Fibroblast of mammary gland (primary cell): ENCODE results near the gene IL13RA1.
A peak's percentile ranks its signal among the peaks of the same experiment; 100 is the strongest.
"Not testable (repeated sequence)": the region's sequence is repeated elsewhere in the genome, so short reads cannot be mapped to it uniquely, and the experiment has no call there.

Experiments used
- DNase-seq: peaks from one replicate; pipeline ENCODE4 v3.0.0-alpha.2; 2010; ENCODE audit warnings: low read depth
- H3K4me3 ChIP-seq: 2 replicates; pipeline ENCODE4 v1.5.1; 2011; ENCODE audit warnings: low read depth, mild to moderate bottlenecking, low read length, moderate library complexity; ENCODE audit not compliant: control insufficient read depth
- CTCF ChIP-seq: conservative IDR thresholded peaks from 2 replicates; pipeline ENCODE4 v1.5.1; 2011; ENCODE audit warnings: low read depth, low read length, inconsistent platforms; ENCODE audit not compliant: control insufficient read depth, insufficient read depth

The IL13RA1 gene

GRCh38 chrX:118694638-118695037, 32.8 kb upstream of the IL13RA1 start:
- DNase-seq, result no peak
- no peak for TF ChIP-seq CTCF
- no peak overlapping the region for H3K4me3 ChIP-seq

DNA sequence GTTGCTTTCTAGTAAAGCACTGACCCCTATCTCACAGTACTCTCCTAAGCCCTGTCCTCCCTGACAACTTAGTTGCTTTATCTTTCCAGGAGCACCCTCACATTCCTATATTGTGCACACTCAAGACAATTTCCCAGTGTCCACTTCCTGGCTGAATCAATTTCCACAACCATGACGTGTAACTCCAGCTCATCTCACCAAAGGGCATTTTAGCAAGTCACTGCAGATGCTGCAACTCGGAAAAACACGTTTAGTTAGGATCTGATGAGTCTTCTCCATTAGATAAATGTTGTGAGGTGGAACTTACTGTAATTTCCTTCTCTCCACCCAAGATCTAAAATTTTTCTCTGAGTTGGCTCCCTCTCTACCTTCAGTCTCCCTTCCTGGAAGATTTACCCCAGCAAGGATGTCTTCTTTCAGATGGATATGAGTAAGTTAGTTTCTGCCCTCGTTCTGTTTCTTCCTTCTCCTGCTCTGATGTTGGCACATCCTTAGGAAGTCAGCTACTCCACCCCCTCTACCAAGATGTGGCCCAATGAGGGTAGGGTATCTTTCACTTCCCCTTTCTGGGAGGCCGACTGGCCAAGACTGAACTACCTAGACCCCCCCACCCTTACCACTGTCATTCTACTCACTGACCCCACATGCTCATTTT, 28.8 kb upstream of the IL13RA1 start:
- no peak for TF ChIP-seq CTCF
- DNase-seq, result peak; percentile 41
- H3K4me3 ChIP-seq, result no peak overlapping the region

GRCh38 chrX:118702741-118703140, 24.7 kb upstream of the IL13RA1 start:
- peak; percentile 6 for DNase-seq
- no peak overlapping the region for H3K4me3 ChIP-seq
- no peak for TF ChIP-seq CTCF

DNA sequence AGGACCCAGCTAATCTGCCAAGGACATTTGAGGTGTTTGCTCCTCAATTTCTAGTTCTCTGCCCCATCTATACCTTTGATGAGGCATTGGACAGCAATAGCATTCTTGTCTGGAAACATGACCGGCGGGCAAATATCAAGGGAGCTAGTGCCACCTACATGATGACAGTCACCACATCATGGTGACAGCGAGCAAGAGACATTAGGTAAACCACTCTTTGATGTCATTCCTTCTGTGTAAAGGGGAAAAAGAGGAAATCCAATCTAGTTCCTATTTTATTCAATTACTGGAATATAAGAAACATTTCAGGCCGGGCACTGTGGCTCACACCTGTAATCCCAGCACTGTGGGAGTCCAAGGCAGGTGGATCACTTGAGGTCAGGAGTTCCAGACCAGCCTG, 20.7 kb upstream of the IL13RA1 start:
- no peak overlapping the region for H3K4me3 ChIP-seq
- no peak for TF ChIP-seq CTCF
- DNase-seq, result no peak

- TF ChIP-seq CTCF, result no peak
- no peak overlapping the region for H3K4me3 ChIP-seq
- no peak for DNase-seq
Measured at GRCh38 chrX:118714521-118714920, 12.9 kb upstream of the IL13RA1 start.

- not testable (repeated sequence) for DNase-seq, H3K4me3 ChIP-seq
Measured at GRCh38 chrX:118715917-118716316, 11.5 kb upstream of the IL13RA1 start.

- not testable (repeated sequence) for H3K4me3 ChIP-seq, DNase-seq
Measured at GRCh38 chrX:118716833-118717232, 10.6 kb upstream of the IL13RA1 start.

DNA sequence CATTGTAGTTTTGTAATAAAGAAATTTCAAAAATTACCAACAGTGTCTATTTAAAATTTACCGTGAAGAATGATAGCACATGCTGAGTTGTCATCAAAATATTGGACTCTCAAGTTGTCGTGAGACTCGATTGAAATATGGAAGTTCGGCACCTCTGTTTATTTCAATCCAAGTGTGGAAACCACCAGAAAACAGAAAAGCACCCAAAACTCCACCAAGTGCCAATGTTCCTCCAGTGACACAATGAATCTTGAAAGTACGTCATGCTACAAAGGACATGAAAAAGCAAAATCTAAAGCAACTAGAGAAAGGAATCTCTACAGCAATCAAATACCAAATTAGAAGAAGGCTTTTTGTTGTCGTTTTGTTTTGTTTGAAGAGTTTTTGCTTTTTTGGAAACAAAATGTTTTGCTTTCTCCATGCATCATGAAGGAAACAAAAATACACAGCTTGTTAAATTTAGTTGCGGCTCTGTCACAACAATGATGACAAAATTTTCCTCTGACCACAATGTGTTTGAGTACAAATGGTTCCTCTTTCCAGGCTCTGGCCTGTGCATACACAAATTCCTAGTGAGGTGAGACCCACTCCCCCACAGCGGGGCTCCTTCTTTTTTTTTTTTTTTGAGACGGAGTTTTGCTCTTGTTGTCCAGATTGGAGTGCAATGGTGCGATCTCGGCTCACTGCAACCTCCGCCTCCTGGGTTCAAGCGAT, 9.6 kb upstream of the IL13RA1 start:
- no peak for DNase-seq
- TF ChIP-seq CTCF, result no peak
- H3K4me3 ChIP-seq, result no peak overlapping the region
